GM18507 (cell line): ENCODE data around the gene COL20A1.
A peak's percentile ranks its signal among the peaks of the same experiment; 100 is the strongest.
"Not testable (repeated sequence)": the region's sequence is repeated elsewhere in the genome, so short reads cannot be mapped to it uniquely, and the experiment has no call there.

ENCODE experiments used
- DNase-seq: peaks from one replicate; pipeline ENCODE4 v3.0.0; 2011; ENCODE audit warnings: low read depth; ENCODE audit not compliant: insufficient read length; ENCODE audit errors: extremely low spot score
- FAIRE-seq: peaks from 2 replicates; lab custom pipeline; 2011; peaks lifted over from hg19 to GRCh38; lab: Jason Lieb, UNC

COL20A1 gene

DNA sequence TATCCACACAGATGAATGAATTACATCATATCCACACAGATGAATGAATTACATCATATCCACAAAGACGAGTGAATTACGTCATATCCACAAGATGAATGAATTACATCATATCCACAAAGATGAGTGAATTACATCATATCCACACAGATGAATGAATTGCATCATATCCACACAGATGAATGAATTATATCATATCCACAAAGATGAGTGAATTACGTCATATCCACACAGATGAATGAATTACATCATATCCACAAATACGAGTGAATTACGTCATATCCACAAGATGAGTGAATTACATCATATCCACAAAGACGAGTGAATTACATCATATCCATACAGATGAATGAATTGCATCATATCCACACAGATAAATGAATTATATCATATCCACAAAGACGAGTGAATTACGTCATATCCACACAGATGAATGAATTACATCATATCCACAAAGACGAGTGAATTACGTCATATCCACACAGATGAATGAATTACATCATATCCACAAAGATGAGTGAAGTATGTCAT lies 47.2 kb downstream of the COL20A1 start:
- FAIRE-seq, DNase-seq: not testable (repeated sequence)

DNA sequence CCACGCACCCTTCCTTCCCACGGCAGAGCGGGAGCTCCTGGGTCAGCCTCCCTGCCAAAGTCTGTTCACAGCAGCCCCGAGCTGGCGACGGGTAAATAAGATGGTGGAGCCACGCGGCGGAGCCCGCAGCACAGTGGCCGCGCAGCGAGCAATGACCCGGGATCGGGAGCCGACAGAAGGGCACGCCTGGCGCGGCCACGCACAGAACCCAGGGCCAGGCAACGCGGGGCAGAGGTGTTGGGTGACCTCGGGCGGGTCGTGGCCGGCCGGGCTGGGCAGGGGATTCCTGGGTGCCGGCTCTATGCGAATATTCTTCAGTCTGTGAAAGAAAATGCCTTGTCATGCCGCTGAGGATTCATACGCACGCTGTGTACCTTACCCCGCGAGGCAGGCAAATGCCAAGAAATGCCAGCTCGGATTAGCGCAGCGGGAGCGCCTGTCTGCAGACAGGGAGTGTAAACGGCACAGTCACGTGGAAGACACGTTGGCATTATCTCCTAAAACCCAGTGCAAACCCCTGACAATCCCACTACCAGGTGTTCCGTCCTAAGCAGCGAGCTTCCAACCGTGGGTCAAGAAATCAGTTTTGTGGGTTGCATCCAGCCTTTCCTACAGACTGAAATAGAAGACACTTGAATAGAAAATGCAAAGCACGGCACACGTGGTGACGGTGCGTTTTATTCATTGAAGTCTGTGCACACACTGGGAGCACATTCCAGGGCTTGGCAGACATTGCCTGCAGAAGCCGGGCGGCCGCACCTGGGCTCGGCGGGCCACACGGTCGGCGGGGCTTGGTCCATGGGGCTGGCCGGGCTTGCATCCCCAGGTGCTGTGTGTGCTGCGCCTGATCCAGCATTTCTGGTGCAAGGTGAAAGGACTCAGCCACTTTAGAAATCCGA lies 49.8 kb downstream of the COL20A1 start:
- DNase-seq (no peak), FAIRE-seq (no peak)

DNA sequence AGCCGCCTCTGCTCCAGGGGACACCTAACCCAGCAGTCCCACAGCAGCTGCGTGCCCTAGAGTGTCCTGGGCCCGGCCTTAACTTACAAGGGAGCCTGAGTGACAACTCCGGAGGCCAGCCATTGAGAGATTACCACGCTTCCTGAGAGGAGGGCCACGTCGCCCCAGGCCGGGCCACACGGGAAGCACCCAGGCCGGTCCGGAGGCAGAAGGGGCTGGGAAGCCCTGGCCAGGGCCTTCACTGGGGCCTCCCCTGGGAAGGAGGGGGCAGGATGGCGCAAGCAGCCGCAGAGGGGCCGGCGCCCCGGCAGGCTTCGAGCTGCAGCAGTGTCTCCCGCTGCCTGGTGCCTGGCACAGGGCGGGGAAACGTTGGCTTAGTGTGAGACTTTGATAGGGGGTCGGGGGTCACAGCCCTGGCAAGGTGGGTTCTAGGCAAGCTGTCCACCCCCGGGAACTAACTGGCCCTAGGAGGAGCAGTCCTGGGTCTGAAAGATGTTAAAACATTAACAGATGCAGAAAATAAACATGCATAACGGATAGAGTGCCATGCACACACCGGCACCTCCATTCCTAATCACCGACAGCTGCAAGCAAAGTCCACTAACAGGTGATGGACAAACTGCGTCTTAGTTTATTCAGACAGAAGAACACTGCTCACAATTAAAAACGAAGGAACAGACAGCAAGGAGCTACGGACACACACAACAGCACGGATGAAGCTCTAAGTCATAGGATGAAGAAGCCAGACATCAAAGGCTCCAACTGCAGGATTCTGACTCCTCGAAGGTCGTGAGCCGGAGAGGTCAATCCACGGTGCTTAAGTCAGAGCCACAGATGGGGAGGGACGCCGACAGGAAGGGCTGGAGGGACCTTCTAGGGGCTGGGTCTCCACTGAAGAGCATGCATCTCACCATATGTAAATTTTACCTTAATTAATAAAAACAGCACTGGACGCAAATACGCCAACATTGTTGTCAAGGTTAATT lies 50.8 kb downstream of the COL20A1 start:
- DNase-seq (no peak), FAIRE-seq (no peak)

DNA sequence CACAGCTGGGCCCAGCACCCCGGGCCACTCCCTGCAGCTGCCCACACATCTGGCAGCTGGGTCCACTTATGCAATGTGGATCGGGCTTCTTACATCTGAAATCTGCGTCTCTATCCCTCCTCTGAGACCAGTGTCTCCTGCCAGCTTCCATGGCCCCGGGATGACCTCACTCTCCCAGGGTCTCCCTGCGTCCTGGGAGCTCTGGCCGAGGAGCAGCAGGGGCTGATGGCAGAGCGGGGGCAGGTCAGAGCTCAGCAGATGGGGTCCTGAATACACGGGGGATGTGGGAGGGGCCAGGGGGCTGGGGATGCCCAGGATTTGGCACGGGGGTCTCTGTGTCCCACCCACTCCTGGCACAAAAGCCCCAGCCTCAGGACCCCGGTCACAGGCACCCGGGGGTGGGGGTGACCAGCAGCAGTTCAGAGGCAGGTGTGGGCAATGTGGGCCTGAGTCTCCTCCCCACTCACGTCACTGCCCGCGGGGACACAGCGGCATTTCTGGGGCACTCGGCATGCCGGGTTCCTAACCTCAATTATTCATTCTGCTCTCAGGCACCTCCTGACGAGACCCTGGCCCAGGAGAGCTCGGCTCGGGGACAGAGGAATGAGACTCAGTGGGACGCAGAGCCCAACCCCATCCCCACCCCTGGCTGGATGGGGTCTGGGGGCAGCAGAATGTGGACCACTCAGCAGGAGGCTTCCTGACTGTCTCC lies 51.8 kb downstream of the COL20A1 start:
- DNase-seq (no peak), FAIRE-seq (no peak)

GRCh38 chr20:63345328-63346100 lies 52.5 kb downstream of the COL20A1 start:
- DNase-seq, result no peak

DNA sequence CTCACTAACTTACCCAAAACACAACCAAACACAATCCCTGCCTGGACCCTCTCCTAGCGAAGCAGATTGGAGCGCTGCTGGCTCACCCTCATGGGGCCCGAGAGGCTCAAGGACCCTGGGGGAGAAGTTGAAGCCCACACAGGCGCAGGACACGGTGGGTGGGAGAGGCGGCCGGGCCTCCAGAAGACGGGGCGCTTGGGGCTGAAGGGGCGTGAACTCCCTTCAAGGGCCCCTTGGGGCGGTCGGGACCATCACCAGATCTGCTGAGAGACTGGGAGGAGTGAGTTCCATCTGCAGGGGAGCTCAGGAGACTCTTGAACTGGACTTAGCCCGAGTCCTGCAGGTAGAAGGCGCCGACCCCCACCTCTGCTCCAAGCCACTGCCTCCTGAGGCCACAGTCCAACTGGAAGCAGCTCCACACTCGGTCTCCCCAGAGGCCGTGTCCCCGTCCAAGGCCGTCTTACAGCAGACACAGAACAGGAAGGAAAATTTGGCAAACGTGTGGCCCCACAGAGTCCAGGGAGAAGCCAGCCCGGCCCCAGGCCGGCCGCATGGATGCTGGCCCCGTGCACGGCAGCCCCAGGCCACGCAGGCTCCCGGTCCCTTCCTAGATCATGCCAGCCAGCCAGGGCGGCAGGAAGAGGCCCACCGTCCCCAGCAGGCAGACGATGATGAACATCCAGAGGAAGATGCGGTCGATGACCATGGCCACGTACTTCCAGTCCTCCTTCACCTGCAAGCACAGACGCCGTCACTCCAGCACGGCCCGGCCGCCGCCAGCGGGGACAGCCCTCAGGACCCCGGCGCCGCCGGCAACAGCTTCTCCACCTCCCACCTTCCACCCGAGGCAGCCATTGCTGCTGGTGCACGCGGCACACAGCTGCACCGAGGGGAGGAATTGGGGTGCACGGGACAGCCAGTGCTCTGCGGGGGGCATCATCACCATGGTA lies 53.4 kb downstream of the COL20A1 start:
- no peak for DNase-seq
- FAIRE-seq, result no peak

More at GRCh38 chr20:63345328-63346100, 52.5 kb downstream of the COL20A1 start:
- FAIRE-seq, result no peak

- no peak for FAIRE-seq
- DNase-seq, result no peak
These were observed 54.2 kb downstream of the COL20A1 start for GRCh38 chr20:63347081-63347741.

GRCh38 chr20:63347950-63348827 lies 55.2 kb downstream of the COL20A1 start:
- DNase-seq, result no peak
- FAIRE-seq, result no peak

DNA sequence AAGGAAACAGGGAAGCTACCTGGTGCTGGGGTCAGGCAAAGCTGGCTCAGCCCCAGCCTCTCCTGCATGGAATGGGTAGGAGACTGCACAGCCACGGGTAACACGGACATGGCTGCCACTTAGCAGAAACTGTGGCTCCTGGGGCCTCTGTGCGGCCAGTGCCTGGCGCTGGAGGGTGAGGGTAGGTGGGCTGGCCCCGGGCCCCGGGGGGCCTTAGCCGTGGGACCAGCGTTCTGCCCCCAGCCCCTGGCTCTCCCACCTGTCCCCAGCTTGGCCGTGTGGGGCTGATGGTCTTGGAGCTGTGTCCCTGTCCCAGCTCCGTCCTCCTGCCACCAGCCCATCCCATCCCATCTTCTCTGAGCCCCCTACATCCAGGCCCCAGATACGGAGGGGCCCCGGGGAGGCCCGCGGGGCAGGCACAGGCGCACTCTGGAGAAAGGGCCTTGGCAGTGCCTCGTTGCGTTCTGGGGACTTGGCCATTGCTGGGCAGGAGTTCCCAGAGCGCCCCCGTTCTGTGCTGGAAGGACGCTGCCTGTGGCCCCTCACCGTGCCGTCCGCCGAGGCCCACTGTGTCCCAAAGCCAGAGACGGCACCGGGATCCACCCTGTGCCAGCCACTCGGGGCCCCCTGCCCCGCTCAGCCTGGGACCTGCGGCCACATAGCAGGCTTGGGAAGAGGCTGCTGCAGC lies 56.0 kb downstream of the COL20A1 start:
- DNase-seq, result no peak
- FAIRE-seq, result no peak

GRCh38 chr20:63349516-63349895 lies 56.5 kb downstream of the COL20A1 start:
- no peak for DNase-seq
- no peak for FAIRE-seq

- DNase-seq, result no peak
- FAIRE-seq, result peak; percentile 35
These were observed 57.2 kb downstream of the COL20A1 start for GRCh38 chr20:63350196-63350595.

DNA sequence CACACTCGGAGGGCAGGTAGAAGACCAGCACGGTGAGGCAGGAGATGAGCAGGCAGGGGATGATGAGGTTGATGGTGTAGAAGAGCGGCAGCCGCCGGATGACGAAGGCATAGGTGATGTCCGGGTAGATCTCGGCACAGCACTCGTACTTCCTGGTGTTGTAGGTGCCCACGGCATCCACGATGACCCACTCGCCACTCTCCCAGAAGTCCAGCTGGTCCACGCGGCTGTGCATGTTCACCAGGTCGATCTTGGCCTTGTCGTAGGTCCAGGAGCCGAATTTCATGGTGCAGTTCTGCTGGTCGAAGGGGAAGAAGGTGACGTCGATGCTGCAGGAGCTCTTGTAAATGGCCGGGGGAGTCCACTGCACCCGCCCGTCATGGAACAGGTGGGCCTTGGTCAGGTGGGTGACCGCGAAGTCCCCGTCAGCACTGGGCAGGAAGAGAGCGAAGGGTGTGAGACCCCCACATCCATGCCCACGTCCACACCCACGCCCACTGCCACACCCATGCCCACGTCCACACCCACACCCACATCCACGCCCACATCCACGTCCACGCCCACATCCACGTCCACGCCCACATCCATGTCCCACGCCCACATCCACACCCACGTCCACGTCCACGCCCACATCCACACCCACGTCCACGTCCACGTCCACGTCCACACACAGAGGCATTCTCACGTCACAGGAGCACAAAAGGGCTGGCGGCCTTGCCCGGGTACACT lies 57.8 kb downstream of the COL20A1 start:
- no peak for FAIRE-seq
- no peak for DNase-seq

GRCh38 chr20:63351326-63351700 lies 58.3 kb downstream of the COL20A1 start:
- FAIRE-seq (no peak), DNase-seq (no peak)

DNA sequence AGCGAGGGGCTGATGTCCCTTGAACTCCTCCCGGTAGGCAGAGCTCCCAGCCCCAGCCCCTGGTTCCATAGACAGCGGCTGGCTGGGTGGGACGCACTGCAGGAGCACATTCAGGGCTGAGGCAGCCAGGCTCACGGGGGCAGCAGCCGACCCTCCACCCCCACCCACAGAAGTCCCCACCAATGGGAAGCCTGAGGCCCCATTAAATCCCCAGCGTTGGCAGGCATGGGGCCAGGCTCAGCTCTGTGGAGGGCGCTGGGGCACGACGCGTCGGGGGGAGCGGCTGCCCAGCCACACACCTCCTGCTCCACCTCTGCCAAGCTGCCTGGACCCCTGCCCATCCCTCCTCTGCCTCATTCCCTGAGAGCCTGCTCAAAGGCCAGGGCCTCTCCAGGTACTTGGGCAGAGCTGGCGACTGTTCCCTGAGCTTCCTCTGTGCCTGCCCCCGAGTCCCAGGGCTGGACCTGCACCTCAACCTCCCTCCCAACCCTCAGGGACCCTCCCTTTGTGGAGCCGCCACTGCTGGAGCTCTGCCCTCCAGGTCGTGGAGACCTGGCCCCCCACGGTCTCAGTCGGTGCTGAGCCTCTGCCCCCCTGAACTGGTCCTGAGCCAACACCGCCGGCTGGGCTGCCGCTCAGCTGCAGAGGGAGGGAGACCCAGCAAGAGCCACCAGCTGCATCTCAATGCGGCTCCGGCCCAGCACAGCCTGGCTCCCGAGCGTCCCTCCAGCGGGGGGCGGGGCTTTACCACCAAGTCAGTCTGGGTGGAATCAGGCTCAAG lies 59.0 kb downstream of the COL20A1 start:
- DNase-seq (no peak), FAIRE-seq (no peak)
